SKM-1 (cell line): Measurements from ENCODE around the gene OR52N2.

Experiments
- DNase-seq: peaks from one replicate; lab custom pipeline; 2025; ENCODE audit not compliant: unreplicated experiment; lab: John Stamatoyannopoulos, UW

OR52N2 gene

DNA sequence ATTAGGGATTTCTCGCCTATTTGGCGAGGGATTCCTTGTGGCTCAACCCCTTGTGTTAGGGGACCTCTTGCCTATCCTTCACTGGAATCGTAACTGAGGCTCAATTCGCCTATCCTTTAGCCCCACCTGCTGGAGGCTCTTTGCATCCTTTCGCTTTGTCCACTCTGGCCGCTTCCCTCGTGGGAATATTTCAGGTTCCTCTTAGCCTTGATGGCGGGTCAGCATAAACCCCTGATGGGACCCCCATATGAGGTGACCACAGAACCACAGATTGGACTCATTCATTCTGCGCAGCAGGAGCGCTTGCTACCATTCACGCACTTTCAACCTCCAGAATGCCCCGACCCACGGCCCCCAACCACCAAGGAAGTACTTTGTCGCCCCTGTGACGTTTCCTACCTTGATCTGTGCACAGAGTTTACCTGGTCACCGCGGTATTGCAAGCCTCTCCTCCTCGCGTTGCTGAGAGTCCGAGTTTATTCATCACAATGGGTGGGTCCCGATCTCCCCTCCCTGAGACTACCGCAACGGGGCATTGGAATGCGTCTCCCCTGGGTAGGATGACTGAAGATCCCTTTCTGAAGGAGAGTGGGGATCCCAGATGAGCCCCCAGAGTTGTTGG is at the start of gene OR52N2:
Gene OR52N2 (plus strand): TSS at position 425 of the 622 bp plus-strand sequence. CDS start 11,412 bp downstream, outside the sequence.
- peak; percentile 66 for DNase-seq

DNA sequence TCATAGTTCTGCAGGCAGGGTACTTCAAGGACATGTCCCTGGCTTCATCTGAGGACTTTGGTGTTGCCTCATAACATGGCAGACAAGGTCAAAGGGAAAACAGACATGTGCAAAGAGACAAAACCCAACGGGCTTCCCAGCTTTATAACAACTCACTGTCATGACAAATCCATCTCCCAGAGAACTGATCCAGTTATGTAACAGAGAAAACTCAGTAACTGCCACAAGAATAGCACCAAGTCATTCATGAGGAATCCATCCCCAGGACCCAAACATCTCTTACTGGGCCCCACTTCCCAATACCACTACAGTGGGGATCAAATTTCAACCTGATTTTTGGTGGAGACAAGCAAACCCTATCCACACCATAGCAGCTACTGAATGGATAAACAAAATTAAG is 41.7 kb upstream of the OR52N2 start:
- no peak for DNase-seq

DNA sequence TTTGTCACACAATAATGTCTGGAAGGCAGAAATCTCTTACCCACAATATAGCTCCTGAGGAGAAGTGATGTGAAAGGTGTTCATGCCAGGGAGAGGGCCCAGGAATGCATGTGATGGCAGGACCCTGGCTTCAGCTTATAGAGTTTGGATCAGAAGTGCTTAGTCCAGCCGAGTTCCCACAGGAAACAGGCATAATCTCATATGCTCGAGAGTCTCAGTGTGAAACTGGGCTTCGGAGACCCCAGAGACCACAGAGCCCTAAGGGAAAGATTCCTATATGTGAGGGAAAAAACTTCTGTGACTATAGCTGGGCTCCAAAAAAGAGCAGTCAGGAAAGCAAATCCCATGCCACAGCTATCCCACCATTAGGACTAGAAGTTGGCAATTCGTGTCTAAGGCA is 25.5 kb upstream of the OR52N2 start, which contains the start of gene OR52N5:
Gene OR52N5 (minus strand): TSS at position 101 of the 400 bp plus-strand sequence. CDS start 4,721 bp downstream, outside the sequence.
- no peak for DNase-seq

DNA sequence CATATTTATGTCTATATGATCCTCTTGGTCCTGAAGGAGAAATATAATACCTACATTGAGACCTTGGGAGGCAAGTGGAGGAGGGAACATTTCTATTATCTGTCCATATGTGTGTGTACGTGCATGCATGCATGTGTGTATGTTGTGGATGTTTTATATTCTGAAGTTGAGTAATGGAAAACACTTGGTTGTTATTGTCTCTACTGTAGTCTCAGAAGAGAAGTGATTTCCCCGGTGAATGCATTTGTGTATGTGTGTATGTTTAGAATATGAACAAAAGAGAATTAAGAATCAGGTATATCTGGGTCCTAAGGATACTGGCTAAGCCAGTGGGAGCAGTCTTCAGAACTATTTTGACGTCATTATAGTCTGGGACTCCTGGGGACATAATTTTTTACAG is 17.6 kb upstream of the OR52N2 start, which contains the start of gene OR52N1:
Gene OR52N1 (minus strand): TSS at position 101 of the 400 bp plus-strand sequence. CDS start 2,449 bp downstream, outside the sequence.
- DNase-seq: no peak

DNA sequence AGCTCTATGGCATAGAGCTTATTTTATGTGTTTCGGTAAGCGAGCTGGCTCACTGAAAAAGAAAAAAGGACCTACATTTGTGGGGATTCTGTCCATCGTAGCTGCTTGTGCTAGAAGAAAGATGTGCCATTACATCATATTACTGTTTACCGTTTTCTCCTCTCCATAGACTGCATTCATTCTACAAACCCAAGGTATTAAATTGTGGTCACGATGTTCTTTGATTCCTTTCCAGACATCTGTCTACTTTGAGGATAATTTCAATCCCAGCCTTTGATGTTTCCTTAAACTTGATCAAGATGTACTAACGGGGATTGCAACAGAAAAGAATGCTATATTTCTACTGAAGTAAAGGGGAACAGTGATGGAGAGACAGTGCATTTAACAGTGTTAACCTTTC is 12.2 kb upstream of the OR52N2 start:
- no peak for DNase-seq

DNA sequence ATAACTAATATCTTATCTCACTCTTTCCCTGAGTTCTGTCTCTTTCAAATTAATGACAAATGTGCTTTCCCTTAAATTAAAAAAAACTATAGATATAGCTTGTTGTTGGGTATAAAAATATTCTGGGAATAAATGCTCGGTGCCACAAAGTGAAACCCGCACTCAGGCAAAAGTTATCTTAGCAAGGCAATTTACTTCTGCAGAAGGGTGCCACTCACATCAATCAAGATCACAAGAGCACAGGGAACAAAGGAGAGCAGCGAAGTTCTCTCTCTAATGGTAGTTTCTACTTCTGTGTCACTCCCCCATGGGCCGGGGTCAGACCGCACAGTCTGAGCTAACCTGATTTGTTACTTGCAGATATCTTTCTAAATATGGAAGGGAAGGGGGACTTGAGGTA is 4.7 kb upstream of the OR52N2 start:
- no peak for DNase-seq

DNA sequence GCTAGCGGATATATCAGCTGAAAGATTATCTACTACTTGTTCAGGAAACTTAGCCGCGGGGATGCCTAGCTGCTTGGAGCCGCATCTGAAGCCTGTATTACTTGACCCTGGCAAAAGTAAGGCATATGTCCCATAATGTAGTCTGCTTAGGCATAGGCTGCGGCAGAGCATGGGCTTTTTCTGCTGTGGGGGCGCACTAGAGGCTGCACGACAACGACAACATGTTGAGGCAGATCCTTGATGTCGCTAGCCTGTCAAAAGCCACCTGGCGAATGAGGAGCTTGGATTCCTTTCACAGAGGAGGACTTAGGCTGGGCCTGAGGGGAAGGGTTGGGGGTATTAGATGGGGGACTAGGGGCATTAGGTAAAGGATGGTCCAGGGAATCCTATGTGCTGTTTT is 1.1 kb upstream of the OR52N2 start:
- DNase-seq: no peak

DNA sequence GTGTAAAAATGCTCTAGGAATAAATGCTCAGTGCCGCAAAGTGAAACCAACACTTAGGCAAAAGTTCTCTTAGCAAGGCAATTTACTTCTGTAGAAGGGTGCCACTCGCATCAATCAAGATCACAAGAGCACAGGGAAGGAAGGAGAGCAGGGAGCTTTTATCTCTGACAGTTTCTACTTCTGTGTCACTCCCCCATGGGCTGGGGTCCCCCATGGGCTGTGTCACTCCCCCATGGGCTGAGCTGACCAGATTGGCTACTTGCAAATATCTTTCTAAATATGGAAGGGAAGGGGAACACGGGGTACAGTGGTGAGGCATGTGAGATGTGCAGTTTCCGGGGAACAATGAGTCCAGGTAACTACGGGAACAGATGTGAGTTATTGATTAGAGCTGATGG is 397 bp downstream of the OR52N2 start:
- DNase-seq: no peak

DNA sequence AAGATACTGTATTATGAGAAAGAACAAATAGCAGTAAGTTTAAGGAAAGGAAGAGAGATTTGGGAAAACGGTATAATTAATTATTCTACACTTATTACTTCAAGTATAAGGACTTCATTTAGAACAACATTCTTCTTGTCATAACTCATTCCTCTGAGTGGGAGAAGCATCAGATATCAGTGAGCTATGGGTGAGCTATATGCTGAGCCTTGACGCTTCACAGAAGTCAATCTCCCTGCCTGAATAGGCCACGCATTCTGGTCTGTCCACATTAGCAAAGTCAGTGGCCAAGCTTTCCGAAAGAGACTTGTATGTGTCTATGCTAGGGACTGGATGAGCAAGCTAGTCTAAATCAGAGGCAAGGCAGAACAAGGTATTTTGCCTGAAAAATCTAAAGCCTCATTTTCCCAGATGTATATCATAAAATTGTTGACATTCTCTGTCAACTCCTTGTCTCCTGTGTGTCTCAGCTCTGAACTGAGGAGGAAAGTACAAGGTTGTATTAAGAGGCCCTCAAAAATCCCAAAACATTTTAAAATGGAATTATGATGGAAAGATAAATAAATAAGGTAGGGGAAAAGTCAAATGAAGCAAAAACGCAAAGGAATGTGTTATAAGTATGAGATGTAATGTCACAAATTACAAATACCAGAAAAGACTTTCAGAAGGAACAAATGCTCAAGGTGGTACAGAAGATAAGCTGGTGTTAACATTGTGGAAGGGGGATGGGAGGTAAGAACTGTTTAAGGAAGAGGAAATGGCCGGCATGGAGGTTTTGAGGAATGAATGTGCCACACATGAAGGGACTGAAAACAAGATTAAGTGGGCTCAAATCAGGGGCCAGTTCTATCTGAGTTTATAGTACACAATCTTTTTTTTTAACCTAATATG is 1.4 kb downstream of the OR52N2 start:
- no peak for DNase-seq

DNA sequence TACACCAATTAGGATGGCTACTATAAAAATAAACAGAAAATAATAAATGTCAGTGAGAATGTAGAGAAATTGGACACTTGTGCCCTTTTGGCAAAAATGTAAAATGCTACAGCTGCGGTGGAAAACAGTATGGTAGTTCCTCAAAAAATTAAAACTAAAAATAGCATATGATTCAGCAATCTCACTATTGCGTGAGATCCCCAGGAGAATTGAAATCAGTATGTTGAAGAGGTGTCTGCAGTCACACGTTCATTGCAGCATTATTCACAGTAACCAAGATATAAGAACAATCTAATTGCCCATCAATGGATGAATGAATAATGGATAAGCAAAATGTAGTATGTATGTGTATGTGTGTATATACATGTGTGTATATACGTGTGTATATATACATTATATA is 6.8 kb downstream of the OR52N2 start:
- DNase-seq: peak; percentile 89

DNA sequence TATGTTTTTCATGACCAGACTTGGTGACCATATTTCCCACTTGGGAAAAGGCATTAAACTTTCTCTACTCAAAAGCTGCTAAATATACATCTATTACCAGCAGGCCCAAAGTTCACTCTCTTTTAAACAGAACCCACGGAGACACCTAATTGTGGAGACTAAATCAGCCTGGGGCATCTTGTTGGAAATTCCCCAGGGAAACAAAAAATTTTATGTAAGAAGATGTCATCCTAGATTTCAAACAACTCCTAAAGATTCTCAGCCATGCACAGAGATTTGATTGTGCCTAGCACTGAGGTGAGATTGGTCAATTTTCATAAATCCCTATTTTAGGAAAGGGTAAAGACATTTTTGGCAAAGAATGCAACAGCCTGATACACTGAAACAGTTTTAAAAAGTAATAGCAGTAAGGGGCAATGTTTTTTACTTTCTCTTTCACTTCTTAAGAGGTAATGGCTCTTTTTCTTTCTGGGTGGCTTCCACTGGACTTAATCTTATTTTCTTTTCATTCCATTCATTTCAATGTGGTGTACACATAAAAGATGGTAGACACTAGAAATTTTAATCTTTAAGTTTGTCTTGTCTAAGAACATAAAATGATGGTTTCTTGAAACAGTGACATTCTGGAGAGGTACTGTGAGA is 9.6 kb downstream of the OR52N2 start:
- DNase-seq: no peak

DNA sequence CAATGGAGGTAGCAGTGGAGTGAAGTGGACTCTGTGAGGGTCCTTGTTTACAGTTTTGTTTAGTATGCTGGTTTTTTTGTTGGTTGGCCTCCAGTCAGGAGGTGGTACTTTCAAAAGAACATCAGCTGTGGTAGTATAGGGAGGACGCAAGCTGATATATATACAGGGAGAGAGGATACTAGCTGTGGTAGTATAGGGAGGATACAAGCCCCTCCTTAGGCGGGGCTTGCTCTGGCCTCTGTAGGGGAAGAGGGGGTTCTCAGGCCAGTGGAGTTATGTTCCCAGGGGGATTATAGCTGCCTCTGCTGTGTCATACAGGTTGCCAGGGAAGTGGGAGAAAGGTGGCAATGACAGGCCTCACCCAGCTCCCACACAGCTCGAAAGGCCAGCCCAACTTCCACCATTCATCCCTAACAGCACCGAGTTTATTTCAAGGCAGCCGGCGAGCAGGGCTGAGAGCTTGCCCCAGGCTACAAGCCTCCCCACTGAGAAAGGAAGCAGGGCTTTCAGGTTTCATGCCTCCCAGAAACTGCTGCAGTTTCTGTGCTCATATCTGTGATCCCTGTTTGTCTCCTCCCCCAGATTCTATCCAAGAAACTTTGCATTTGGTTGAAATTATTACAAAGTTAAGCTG is 22.6 kb downstream of the OR52N2 start:
- DNase-seq: no peak

DNA sequence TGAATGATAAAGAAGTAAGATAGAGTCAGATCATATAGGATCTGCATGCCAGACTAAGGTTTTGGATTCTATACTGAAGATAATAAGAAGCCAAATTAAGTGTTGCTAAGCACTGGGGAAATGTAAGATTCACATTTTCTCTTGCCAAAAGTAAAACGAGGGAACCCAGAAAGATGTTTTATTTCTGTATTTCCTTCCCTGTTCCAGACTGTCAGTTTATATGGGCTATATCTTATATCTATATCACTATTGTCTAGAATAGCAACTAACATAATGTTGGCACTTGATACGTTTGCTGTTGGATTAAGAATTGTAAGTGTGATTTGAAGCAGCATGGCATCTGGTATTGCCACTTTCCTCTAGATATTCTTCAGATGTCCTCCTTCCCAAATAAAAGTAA is 24.7 kb downstream of the OR52N2 start:
- DNase-seq: no peak

DNA sequence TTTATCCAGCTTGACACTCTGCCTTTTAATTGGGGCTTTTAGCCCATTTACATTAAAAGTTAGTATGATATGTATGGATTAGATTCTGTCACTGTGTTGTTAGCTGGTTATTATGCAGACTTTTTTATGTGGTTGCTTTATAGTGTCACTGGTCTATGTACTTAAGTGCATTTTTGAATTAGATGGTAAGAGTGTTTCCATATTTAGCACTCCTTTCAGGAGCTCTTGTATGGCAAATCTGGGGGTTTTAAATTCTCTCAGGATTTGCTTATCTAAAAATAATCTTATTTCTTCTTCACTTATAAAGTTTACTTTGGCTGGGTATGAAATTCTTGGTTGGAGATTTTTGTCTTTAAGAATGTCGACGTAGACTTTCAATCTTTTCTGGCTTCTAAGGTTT is 29.0 kb downstream of the OR52N2 start:
- DNase-seq: no peak

DNA sequence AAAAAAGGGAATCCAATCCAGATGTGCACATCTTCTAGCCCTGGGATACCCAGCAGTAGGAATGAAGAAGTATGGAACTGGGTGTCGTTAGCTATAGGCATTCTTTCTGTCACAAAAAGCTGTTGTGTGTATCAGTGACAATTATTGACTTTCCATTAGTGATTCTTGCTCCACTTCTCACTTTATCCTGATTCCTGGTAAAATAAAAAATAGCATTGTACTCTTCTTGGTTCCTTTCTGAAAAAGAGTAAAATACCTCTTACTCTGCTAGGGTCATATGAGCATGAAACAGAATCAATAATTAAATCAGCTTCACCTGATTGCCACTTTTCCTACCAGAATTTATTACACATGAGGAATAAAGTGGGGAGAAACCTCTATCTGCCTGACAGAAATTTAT is 33.1 kb downstream of the OR52N2 start, which contains the start of gene OR52E6:
Gene OR52E6 (minus strand): TSS at position 101 of the 400 bp plus-strand sequence. CDS start 0 bp downstream, at position 101.
- no peak for DNase-seq

DNA sequence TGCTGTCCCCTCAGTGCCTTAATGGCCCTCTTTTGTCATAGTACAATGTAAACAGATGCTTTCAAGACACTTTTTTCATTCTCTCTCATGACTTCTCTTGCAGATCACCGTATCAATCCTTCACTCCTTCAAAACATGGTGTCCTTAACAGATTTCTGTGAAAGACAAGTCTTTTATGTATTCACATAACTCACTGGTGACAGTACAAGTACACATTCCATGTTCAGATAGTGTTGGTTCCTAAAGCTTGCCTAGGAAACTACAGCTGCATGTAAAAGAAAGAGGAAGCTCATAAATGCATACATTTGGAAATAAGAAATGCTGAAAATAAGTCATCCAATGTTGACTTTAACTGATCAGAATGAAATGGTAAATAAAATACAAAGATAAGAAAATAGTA is 38.0 kb downstream of the OR52N2 start:
- no peak for DNase-seq

DNA sequence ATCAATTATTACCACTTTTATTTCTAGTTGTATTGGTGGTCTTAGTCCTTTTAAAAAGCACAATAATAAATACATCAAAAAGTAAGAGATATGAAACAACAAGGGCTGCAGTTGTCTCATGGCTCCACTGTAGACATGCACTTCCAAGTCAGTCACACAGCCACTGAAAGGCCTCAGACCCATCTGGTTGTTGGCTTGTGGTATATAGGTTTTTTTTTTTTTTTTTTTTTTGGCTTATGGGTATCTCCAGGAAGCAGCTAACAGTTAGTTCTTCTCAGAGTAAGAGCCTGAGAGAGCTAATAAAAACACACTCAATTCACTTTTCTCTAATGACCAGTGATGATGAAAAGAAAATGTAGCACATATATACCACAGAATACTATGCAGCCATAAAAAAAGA is 39.0 kb downstream of the OR52N2 start:
- no peak for DNase-seq

DNA sequence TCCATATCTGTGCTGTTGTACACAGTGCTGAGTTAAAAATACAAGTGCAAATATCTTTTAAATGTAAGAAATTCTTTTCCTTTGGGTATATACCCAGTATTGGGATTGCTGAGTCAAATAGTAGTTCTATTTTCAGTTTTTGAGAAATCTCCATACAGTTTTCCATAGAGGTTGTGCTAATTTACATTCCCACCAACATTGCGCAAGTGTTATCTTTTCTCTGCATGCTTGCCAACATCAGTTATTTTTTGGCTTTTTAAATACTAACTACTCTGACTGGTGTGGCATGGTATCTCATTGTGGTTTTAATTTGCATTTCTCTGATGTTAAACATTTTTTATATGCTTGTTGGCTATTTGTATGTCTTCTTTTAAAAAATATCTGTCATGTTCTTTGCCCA is 42.3 kb downstream of the OR52N2 start:
- no peak for DNase-seq

DNA sequence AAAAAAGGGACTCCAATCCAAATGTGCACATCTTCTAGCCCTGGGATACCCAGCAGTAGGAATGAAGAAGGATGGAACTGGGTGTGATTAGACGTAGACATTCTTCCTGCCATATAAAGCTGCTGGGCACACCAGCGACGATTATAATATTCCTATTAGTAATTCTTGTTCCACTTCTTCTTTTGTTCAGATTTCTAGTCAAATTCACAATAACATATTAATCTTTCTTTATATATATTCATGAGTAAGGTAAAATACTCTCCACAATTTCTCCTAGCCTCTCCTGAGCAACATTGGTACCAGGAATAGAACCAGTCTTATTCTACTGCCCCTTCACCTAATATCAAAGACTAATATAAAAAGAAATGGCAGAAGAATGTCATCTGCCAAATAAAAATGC is 48.9 kb downstream of the OR52N2 start, which contains the start of gene OR52E8:
Gene OR52E8 (minus strand): TSS at position 101 of the 400 bp plus-strand sequence. CDS start 0 bp downstream, at position 101.
- DNase-seq: no peak

DNA sequence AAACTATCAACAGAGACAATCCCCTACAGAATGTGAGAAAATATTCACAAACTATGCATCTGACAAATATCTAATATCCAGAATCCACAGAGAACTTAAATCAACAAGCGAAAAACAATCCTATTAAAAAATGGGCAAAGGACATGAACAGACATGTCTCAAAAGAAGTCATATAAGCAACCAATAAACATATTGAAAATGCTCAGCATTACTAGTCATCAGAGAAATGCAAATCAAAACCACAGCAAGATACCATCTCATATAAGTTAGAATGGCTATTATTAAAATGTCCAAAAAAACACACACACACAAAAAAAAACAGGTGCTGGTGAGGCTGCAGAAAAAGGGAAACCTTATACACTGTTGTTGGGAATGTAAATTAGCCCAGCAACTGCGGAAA is 57.1 kb downstream of the OR52N2 start:
- no peak for DNase-seq
